ENCODE results near the gene PPP1R13B.

The PPP1R13B gene

GRCh38 chr14:103699901-103700752 lies 147.2 kb downstream of the PPP1R13B start:
- DNase-seq (ENCODE audit: low read depth in 2 of 2), result no peak
- no peak overlapping the region for H3K4me3 ChIP-seq (replicated peaks in 1 of 2; ENCODE audit: low read depth in 2 of 2, low read length in 2 of 2)
- TF ChIP-seq CTCF (IDR thresholded peaks at IDR 0.05; ENCODE audit: low read depth, low read length), result no peak

GRCh38 chr14:103699261-103699661 lies 148.1 kb downstream of the PPP1R13B start:
- H3K4me3 ChIP-seq (replicated peaks in 1 of 2; ENCODE audit: low read depth in 2 of 2, low read length in 2 of 2), result no peak overlapping the region
- TF ChIP-seq CTCF (IDR thresholded peaks at IDR 0.05; ENCODE audit: low read depth, low read length), result no peak
- no peak for DNase-seq (ENCODE audit: low read depth in 2 of 2)

- DNase-seq (ENCODE audit: low read depth in 2 of 2), result no peak
- H3K4me3 ChIP-seq (replicated peaks in 1 of 2; ENCODE audit: low read depth in 2 of 2, low read length in 2 of 2), result no peak overlapping the region
- TF ChIP-seq CTCF (IDR thresholded peaks at IDR 0.05; ENCODE audit: low read depth, low read length), result no peak
These were observed 148.8 kb downstream of the PPP1R13B start for GRCh38 chr14:103698380-103699260.

- no peak overlapping the region for H3K4me3 ChIP-seq (replicated peaks in 1 of 2; ENCODE audit: low read depth in 2 of 2, low read length in 2 of 2)
- TF ChIP-seq CTCF (IDR thresholded peaks at IDR 0.05; ENCODE audit: low read depth, low read length), result no peak
- no peak for DNase-seq (ENCODE audit: low read depth in 2 of 2)
These were observed 149.6 kb downstream of the PPP1R13B start for GRCh38 chr14:103697603-103698379.

GRCh38 chr14:103697206-103697602 lies 150.2 kb downstream of the PPP1R13B start:
- no peak for DNase-seq (ENCODE audit: low read depth in 2 of 2)
- no peak overlapping the region for H3K4me3 ChIP-seq (replicated peaks in 1 of 2; ENCODE audit: low read depth in 2 of 2, low read length in 2 of 2)
- TF ChIP-seq CTCF (IDR thresholded peaks at IDR 0.05; ENCODE audit: low read depth, low read length), result no peak

- TF ChIP-seq CTCF (IDR thresholded peaks at IDR 0.05; ENCODE audit: low read depth, low read length), result no peak
- no peak overlapping the region for H3K4me3 ChIP-seq (replicated peaks in 1 of 2; ENCODE audit: low read depth in 2 of 2, low read length in 2 of 2)
- peak; percentile 44 to 51 for DNase-seq (ENCODE audit: low read depth in 2 of 2)
These were observed 150.8 kb downstream of the PPP1R13B start for GRCh38 chr14:103696466-103697071.
